ENCODE results near the gene BPIFA3. TPM values are rescaled to one million over a fixed set of nuclear protein-coding genes. Genes with fewer than 3 reads are reported as not detected.

The BPIFA3 gene
- total and polyA plus RNA-seq, 2 experiments from 2014 or later = not detected

- Histone ChIP-seq H3K4me1 (ENCODE audit: insufficient read depth) (no peaks in the 10 kb centered on the region), H3K27ac (no peak overlapping the region), H3K4me3 (no peak overlapping the region), H3K27me3 (peaks cover 2% of the 10 kb centered on the region), H4K20me1 (ENCODE audit: insufficient read depth, poor library complexity, severe bottlenecking) (no peaks in the 10 kb centered on the region), H2AFZ (no peak overlapping the region), H3K9me2 (replicated peaks; ENCODE audit: insufficient read depth) (no peaks in the 10 kb centered on the region), H3K36me3 (replicated peaks; ENCODE audit: insufficient read depth, low read depth) (no peaks in the 10 kb centered on the region), H3K4me2 (no peak overlapping the region), H3K9me3 (ENCODE audit: low read depth) (no peaks in the 10 kb centered on the region), H3K79me2 (no peaks in the 10 kb centered on the region)
- WGBS (ENCODE audit: low lambda C conversion rate, missing lambda C conversion rate) = 81% methylated on average over 3 of the region's 3 CpGs
- TF ChIP-seq, protein P1, sequence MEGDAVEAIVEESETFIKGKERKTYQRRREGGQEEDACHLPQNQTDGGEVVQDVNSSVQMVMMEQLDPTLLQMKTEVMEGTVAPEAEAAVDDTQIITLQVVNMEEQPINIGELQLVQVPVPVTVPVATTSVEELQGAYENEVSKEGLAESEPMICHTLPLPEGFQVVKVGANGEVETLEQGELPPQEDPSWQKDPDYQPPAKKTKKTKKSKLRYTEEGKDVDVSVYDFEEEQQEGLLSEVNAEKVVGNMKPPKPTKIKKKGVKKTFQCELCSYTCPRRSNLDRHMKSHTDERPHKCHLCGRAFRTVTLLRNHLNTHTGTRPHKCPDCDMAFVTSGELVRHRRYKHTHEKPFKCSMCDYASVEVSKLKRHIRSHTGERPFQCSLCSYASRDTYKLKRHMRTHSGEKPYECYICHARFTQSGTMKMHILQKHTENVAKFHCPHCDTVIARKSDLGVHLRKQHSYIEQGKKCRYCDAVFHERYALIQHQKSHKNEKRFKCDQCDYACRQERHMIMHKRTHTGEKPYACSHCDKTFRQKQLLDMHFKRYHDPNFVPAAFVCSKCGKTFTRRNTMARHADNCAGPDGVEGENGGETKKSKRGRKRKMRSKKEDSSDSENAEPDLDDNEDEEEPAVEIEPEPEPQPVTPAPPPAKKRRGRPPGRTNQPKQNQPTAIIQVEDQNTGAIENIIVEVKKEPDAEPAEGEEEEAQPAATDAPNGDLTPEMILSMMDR (IDR thresholded peaks at IDR 0.05; ENCODE audit: poor library complexity) = no peak
- TF ChIP-seq EZH2phosphoT487 (IDR thresholded peaks at IDR 0.05; ENCODE audit: low read depth, severe bottlenecking, unreplicated experiment) = no peak
- no peak for TF ChIP-seq EZH2 (IDR thresholded peaks at IDR 0.05; ENCODE audit: borderline replicate concordance)
- DNase-seq (ENCODE audit: low spot score) = no peak
These were observed 34.3 kb downstream of the BPIFA3 start for GRCh38 chr20:33251496-33251895.

DNA sequence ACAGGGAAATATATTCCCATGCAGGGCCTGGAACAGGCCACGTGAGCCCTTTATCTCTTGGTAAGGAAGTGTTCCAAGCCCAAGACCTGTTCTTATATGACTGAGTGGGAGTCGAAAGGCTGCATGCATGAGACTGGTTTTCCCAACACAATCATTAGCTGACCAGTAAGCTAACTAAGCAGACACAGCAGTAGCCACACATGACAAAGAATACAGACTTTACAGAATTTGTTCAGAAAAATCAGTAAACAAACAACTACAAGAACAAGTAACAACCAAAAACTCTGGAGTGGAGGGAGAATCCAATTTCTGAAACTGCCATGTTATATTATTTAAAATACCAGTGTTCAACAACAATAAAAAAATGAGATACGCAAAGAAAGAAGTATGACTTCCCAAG, 35.3 kb downstream of the BPIFA3 start:
- Histone ChIP-seq H3K27ac (no peak overlapping the region), H4K20me1 (ENCODE audit: insufficient read depth, poor library complexity, severe bottlenecking) (no peaks in the 10 kb centered on the region), H3K4me1 (ENCODE audit: insufficient read depth) (no peaks in the 10 kb centered on the region), H3K4me2 (no peak overlapping the region), H3K27me3 (peaks cover 2% of the 10 kb centered on the region), H3K36me3 (replicated peaks; ENCODE audit: insufficient read depth, low read depth) (no peaks in the 10 kb centered on the region), H3K9me3 (ENCODE audit: low read depth) (no peaks in the 10 kb centered on the region), H3K9me2 (replicated peaks; ENCODE audit: insufficient read depth) (no peaks in the 10 kb centered on the region), H3K4me3 (no peak overlapping the region), H2AFZ (no peak overlapping the region), H3K79me2 (no peaks in the 10 kb centered on the region)
- no peak for DNase-seq (ENCODE audit: low spot score)
- WGBS (ENCODE audit: low lambda C conversion rate, missing lambda C conversion rate) = 81% methylated on average over 3 of the region's 3 CpGs
- TF ChIP-seq, protein P1 (IDR thresholded peaks at IDR 0.05; ENCODE audit: poor library complexity) = no peak
- TF ChIP-seq EZH2 (IDR thresholded peaks at IDR 0.05; ENCODE audit: borderline replicate concordance) (no peak), EZH2phosphoT487 (IDR thresholded peaks at IDR 0.05; ENCODE audit: low read depth, severe bottlenecking, unreplicated experiment) (no peak)

DNA sequence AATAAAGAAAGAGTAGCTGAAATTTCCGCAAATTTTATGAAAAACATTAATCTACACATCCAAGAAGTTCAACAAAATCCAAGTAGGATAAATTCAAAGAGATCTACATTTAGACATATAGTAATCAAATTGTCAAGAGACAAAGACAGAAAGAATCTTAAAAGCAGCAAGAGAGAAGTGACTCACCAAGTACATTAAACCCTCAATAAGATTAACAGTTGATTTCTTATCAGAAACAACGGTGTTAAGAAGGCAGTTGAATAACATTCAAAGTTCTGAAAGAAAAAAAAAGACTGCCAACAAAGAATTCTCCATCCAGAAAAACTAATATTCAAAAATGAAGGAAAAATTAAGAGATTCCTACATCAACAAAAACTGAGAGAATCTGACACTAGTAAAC, 37.9 kb downstream of the BPIFA3 start:
- no peaks in the 10 kb centered on the region for H3K4me1 ChIP-seq (ENCODE audit: insufficient read depth)
- no peaks in the 10 kb centered on the region for H3K36me3 ChIP-seq (replicated peaks; ENCODE audit: insufficient read depth, low read depth)
- no peak overlapping the region for H2AFZ ChIP-seq
- TF ChIP-seq, protein P1 (IDR thresholded peaks at IDR 0.05; ENCODE audit: poor library complexity) = no peak
- TF ChIP-seq EZH2phosphoT487 (IDR thresholded peaks at IDR 0.05; ENCODE audit: low read depth, severe bottlenecking, unreplicated experiment) (no peak), EZH2 (IDR thresholded peaks at IDR 0.05; ENCODE audit: borderline replicate concordance) (no peak)
- H3K79me2 ChIP-seq = no peaks in the 10 kb centered on the region
- 49% methylated on average over 2 of the region's 2 CpGs for WGBS (ENCODE audit: low lambda C conversion rate, missing lambda C conversion rate)
- no peaks in the 10 kb centered on the region for H3K9me3 ChIP-seq (ENCODE audit: low read depth)
- no peak for DNase-seq (ENCODE audit: low spot score)
- no peak overlapping the region for H3K4me3 ChIP-seq
- no peak overlapping the region for H3K27ac ChIP-seq
- no peaks in the 10 kb centered on the region for H4K20me1 ChIP-seq (ENCODE audit: insufficient read depth, poor library complexity, severe bottlenecking)
- H3K9me2 ChIP-seq (replicated peaks; ENCODE audit: insufficient read depth) = no peaks in the 10 kb centered on the region
- H3K4me2 ChIP-seq = no peak overlapping the region
- H3K27me3 ChIP-seq = peaks cover 2% of the 10 kb centered on the region

GRCh38 chr20:33257237-33257636, 40.1 kb downstream of the BPIFA3 start:
- H3K9me2 ChIP-seq (replicated peaks; ENCODE audit: insufficient read depth) = no peaks in the 10 kb centered on the region
- no peaks in the 10 kb centered on the region for H3K36me3 ChIP-seq (replicated peaks; ENCODE audit: insufficient read depth, low read depth)
- TF ChIP-seq EZH2 (IDR thresholded peaks at IDR 0.05; ENCODE audit: borderline replicate concordance) (no peak), EZH2phosphoT487 (IDR thresholded peaks at IDR 0.05; ENCODE audit: low read depth, severe bottlenecking, unreplicated experiment) (no peak)
- TF ChIP-seq, protein P1 (IDR thresholded peaks at IDR 0.05; ENCODE audit: poor library complexity) = no peak
- no peaks in the 10 kb centered on the region for H4K20me1 ChIP-seq (ENCODE audit: insufficient read depth, poor library complexity, severe bottlenecking)
- no peak overlapping the region for H3K27ac ChIP-seq
- H3K4me2 ChIP-seq = no peak overlapping the region
- no peaks in the 10 kb centered on the region for H3K4me1 ChIP-seq (ENCODE audit: insufficient read depth)
- H3K27me3 ChIP-seq = peaks cover 6% of the 10 kb centered on the region
- H2AFZ ChIP-seq = no peak overlapping the region
- DNase-seq (ENCODE audit: low spot score) = no peak
- 83% methylated on average over 5 of the region's 5 CpGs for WGBS (ENCODE audit: low lambda C conversion rate, missing lambda C conversion rate)
- H3K79me2 ChIP-seq = no peaks in the 10 kb centered on the region
- H3K4me3 ChIP-seq = no peak overlapping the region
- no peaks in the 10 kb centered on the region for H3K9me3 ChIP-seq (ENCODE audit: low read depth)
